ENCODE results near the gene TPST2. TPM values are rescaled to one million over a fixed set of nuclear protein-coding genes. Genes with fewer than 3 reads are reported as not detected.

Gene TPST2
- total RNA-seq, 1 donor from 2014 or later: 82.1 TPM

DNA sequence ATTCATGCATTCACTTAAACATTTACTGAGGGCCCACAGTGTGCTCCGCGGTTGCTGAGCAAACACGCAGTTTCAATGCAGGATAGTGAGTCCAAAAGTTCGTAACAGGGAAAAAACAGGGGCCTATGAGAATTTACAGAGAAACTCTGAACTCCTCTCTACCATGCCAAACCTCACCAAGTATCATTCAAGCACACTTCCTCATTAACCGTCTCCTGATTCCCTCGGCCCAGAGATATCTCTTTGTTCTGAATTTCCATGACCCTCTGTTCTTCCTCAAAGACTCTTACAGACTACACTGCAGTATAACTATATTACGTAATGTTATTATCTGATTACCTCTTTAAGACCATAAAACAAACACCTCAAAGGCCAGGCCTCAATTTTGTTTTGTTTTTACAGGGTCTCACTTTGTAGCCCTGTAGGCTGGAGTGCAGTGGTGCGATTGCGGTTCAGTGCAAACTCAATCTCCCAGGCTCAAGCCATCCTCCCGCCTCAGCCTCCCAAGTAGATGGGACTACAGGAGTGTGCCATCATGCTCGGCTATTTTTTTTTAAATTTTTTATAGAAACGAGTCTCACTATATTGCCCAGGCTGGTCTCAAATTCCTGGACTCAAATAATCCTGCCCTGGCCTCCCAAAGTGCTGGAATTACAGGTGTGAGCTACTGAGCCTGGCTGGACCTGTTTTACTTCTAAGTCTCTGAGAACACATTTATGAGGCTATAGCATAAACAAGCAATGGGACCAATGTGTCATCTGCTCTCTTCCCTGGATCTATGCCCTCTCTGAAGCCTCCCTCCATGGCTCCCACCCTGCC, 109.9 kb downstream of the TPST2 start:
- intact Hi-C loops (cut with micrococcal nuclease): loop anchor here (1.0 to 10.0 kb wide), 4 partner anchors 49 to 1405 kb away; partner anchors contain the start of gene TPST2

DNA sequence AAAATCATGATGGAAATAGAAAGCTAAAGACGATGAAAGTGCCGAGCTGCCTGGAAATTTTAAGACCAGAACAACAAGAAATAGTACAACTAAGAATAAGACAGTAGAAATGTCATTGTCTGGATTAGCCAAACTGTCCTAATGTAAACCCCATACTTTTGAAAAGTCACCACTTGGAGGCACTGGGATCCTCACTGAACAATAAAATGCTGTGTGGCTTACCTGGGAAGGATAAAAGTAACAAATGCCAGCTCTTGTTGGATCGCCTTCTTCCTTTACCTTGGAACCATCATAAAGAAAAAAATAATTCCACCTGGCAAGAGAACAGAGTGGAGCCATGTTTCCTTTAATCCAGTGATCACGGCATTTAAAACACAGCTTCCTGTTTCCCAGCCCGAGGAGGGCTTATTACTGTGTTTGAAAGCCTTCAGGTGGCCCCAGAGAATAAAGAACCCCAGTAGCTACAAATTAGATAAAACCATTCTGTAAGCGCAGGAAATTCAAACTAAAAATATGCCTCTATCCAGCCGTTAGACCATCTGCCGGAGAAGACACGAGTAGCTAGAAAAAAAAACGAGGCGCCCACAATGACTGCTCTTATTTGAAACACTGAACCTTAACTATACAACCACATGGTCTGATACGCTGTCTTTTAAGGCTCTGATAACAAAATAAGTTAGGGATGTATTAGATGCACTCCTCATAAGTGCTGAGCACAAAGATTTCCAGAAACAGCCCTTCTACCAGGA, 110.7 kb downstream of the TPST2 start:
- intact Hi-C loops (cut with micrococcal nuclease): loop anchor here (1.0 kb wide), 1 partner anchor 48 kb away; no protein-coding TSS in a partner anchor

DNA sequence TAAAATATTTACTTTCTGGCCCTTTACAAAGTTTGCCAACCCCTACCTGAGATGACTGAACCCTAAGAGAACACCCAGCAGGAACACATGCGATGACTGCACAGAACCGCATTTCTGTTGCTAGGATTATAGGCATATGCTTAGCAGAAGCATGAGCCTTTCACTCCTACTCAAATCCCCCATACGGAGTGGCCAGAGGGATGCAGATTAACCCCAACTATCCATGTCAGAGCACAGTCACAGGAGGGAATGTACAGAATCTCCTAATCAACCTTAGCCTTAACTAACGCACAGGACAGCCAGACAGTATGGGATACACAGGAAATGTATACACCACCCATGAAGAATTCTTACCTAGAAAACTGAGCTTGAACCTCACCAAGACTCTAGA, 112.6 kb downstream of the TPST2 start:
- intact Hi-C loops (cut with micrococcal nuclease): no loop called here

DNA sequence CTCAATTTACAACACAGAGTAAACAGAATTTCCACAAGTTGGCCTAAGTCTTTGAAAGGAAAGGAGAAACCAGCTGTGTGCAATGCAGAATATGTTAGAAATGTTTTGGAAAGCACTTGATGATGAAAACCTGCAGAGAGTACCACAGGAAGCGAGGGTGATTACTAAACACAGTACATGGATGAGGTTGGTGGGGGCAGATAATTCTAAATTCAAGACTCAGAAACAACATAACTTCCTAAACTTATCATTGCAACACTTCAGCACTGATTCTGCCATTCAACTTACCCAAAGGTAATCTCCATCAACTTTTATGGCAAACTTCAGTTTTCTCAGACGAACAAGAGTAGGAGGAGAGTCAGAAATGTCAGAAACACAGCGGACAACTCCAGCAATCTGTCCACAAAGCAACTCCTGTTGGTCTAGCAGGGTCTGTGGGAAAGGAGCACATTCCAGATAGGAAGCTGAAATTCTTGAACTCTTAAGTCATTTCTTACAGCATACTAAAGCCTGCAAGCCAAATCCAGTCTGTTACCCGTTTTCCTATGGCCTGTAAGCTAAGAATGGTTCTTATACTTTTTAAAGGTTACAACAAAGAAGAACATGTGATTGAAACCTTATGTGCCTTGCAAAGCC, 113.1 kb downstream of the TPST2 start:
- intact Hi-C loops (cut with micrococcal nuclease): no loop called here

DNA sequence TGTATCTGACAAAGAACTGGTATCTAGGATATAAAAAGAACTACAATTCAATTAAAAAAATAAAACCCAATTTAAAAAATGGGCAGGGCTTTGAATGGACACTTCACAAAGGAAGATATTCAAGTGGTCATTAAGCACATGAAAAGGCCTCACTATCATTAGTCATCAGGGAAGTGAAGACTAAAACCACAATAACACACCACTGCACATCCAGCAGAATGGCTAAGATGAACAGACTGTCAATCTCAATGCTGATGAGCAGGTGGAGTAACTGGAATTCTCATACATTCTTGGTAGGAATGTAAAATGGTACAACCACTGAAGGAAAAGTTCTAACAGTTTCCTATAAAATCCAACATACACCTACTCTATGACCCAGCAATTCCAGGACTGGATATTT, 115.2 kb downstream of the TPST2 start:
- intact Hi-C loops (cut with micrococcal nuclease): no loop called here

Other genes starting within 250 kb of the TPST2 start
- gene ASPHD2, start 160.9 kb downstream of the TPST2 start, total RNA-seq: 17.4 and 18.5 TPM in 2 replicates
- 37.1 and 38.1 TPM in 2 replicates for gene HPS4, start 106.3 kb downstream of the TPST2 start, total RNA-seq
- gene SRRD, start 106.3 kb downstream of the TPST2 start, total RNA-seq: 22.8 and 23.4 TPM in 2 replicates
- 62.8 and 64.1 TPM in 2 replicates for gene TFIP11, start 77.7 kb downstream of the TPST2 start, total RNA-seq
- not detected in 2 replicates for gene CRYBB1, start 27.9 kb upstream of the TPST2 start, total RNA-seq
- gene CRYBA4, start 31.8 kb upstream of the TPST2 start, total RNA-seq: 0.27 TPM in 1 of 2 replicates, not detected in the other
- 249 and 268 TPM in 2 replicates for gene MIAT, start 67.5 kb upstream of the TPST2 start, total RNA-seq